Neural progenitor cell (in vitro differentiated cells): ENCODE results near the gene FGD6. TPM values are rescaled to one million over a fixed set of nuclear protein-coding genes. Genes with fewer than 3 reads are reported as not detected.

ENCODE experiments used
- DNase-seq: peaks from one replicate; pipeline ENCODE4 v3.0.0-alpha.2; 2016; ENCODE audit warnings: low spot score
- H2AFZ ChIP-seq: fragments of 200-600 bp; sonication (generic); replicated peaks from 2 replicates; pipeline ENCODE4 v1.6.1; 2016; ENCODE audit warnings: antibody characterized with exemption
- H3F3A ChIP-seq: fragments of 200-600 bp; sonication (generic); 2 replicates; pipeline ENCODE4 v1.6.1; 2016; ENCODE audit warnings: antibody characterized with exemption, low read depth
- H3K27ac ChIP-seq: fragments of 200-600 bp; sonication (generic); 2 replicates; pipeline ENCODE4 v1.5.1; 2016; ENCODE audit warnings: mild to moderate bottlenecking
- H3K27me3 ChIP-seq: fragments of 200-600 bp; sonication (generic); 2 replicates; pipeline ENCODE4 v1.6.1; 2016; ENCODE audit warnings: mild to moderate bottlenecking, moderate library complexity
- H3K36me3 ChIP-seq: fragments of 200-600 bp; sonication (generic); 2 replicates; pipeline ENCODE4 v1.5.1; 2016
- H3K4me1 ChIP-seq: fragments of 200-600 bp; sonication (generic); 2 replicates; pipeline ENCODE4 v1.6.1; 2016; ENCODE audit warnings: mixed run types
- H3K4me2 ChIP-seq: fragments of 200-600 bp; sonication (generic); 2 replicates; pipeline ENCODE4 v1.6.1; 2016
- H3K4me3 ChIP-seq: fragments of 200-600 bp; sonication (generic); 2 replicates; pipeline ENCODE4 v1.5.1; 2016
- H3K79me2 ChIP-seq: fragments of 200-600 bp; sonication (generic); 2 replicates; pipeline ENCODE4 v1.6.1; 2016; ENCODE audit warnings: low read depth
- H3K9ac ChIP-seq: fragments of 200-600 bp; sonication (generic); 2 replicates; pipeline ENCODE4 v1.6.1; 2016
- H3K9me3 ChIP-seq: fragments of 200-600 bp; sonication (generic); 2 replicates; pipeline ENCODE4 v1.5.1; 2016; ENCODE audit warnings: low read depth
- H4K20me1 ChIP-seq: fragments of 200-600 bp; sonication (generic); 2 replicates; pipeline ENCODE4 v1.6.1; 2016; ENCODE audit warnings: low read depth
- H3K27ac Mint-ChIP-seq: 3 replicates; pipeline ENCODE4 v1.8.0; 2021; ENCODE audit warnings: mixed read lengths
- H3K27me3 Mint-ChIP-seq: 2 replicates; pipeline ENCODE4 v1.8.0; 2022; ENCODE audit warnings: low read depth, mild to moderate bottlenecking, inconsistent platforms, moderate library complexity, mixed read lengths; ENCODE audit not compliant: insufficient read depth
- H3K36me3 Mint-ChIP-seq: 3 replicates; pipeline ENCODE4 v1.8.0; 2021; ENCODE audit warnings: mixed read lengths
- H3K4me1 Mint-ChIP-seq: 3 replicates; pipeline ENCODE4 v1.8.0; 2021; ENCODE audit warnings: mixed read lengths
- H3K4me3 Mint-ChIP-seq: 3 replicates; pipeline ENCODE4 v1.8.0; 2021; ENCODE audit warnings: mild to moderate bottlenecking, moderate library complexity, mixed read lengths
- H3K9me3 Mint-ChIP-seq: 3 replicates; pipeline ENCODE4 v1.8.0; 2020; ENCODE audit warnings: mixed read lengths
- CTCF ChIP-seq: fragments of 200-600 bp; sonication (generic); IDR thresholded peaks from 2 replicates; pipeline ENCODE4 v1.5.1; 2017; ENCODE audit warnings: antibody characterized with exemption, mild to moderate bottlenecking
- EZH2 ChIP-seq: fragments of 200-600 bp; sonication (generic); IDR thresholded peaks from 2 replicates; pipeline ENCODE4 v1.6.1; 2017; ENCODE audit warnings: antibody characterized with exemption, mild to moderate bottlenecking, moderate library complexity
- EZH2phosphoT487 ChIP-seq: fragments of 200-600 bp; sonication (generic); IDR thresholded peaks from 2 replicates; pipeline ENCODE4 v1.6.1; 2017; ENCODE audit warnings: antibody characterized with exemption
- total RNA-seq: library from RNA; depleted of rRNA; stranded (reverse); fragments of >200 nt; gene quantifications from 2 replicates; pipeline ENCODE4 v1.2.3, GENCODE V29; 2015; ENCODE audit warnings: low replicate concordance

The FGD6 gene
- total RNA-seq, 1 donor from 2014 or later = 32.0 TPM

- peak overlapping the region; percentile 94 for H2AFZ ChIP-seq
- no peak for DNase-seq
- Mint-ChIP-seq H3K27me3 (no peaks in the 10 kb centered on the region), H3K9me3 (peaks cover 3% of the 10 kb centered on the region), H3K4me1 (peaks cover 32% of the 10 kb centered on the region), H3K36me3 (peaks cover 11% of the 10 kb centered on the region), H3K27ac (peak overlapping the region; percentile 97), H3K4me3 (peak overlapping the region; percentile 97)
- peak overlapping the region; percentile 71 for H3K4me3 ChIP-seq
- no peaks in the 10 kb centered on the region for H3K36me3 ChIP-seq
- H4K20me1 ChIP-seq = peaks cover 24% of the 10 kb centered on the region
- peak overlapping the region; percentile 87 for H3K9ac ChIP-seq
- no peaks in the 10 kb centered on the region for H3K27me3 ChIP-seq
- TF ChIP-seq EZH2 = no peak
- TF ChIP-seq CTCF = no peak
- TF ChIP-seq EZH2phosphoT487 = no peak
- H3K4me1 ChIP-seq = peaks cover 40% of the 10 kb centered on the region
- H3K9me3 ChIP-seq = no peaks in the 10 kb centered on the region
- peak overlapping the region; percentile 99 for H3K27ac ChIP-seq
- H3K79me2 ChIP-seq = peaks cover 91% of the 10 kb centered on the region
- peaks cover 24% of the 10 kb centered on the region for H3F3A ChIP-seq
- peak overlapping the region; percentile 78 for H3K4me2 ChIP-seq
These were observed 423 bp downstream of the FGD6 start for GRCh38 chr12:95216711-95217376.

- Histone ChIP-seq H3K4me2 (peak overlapping the region; percentile 78), H3K79me2 (peaks cover 91% of the 10 kb centered on the region), H3F3A (peaks cover 24% of the 10 kb centered on the region), H3K27ac (peak overlapping the region; percentile 99), H3K36me3 (no peaks in the 10 kb centered on the region), H4K20me1 (peaks cover 21% of the 10 kb centered on the region), H3K9ac (peak overlapping the region; percentile 87), H3K4me3 (peak overlapping the region; percentile 71), H3K9me3 (no peaks in the 10 kb centered on the region), H3K27me3 (no peaks in the 10 kb centered on the region), H2AFZ (no peak overlapping the region), H3K4me1 (peaks cover 32% of the 10 kb centered on the region)
- Mint-ChIP-seq H3K4me1 (peaks cover 32% of the 10 kb centered on the region), H3K36me3 (peaks cover 9% of the 10 kb centered on the region), H3K9me3 (peaks cover under 1% of the 10 kb centered on the region), H3K27ac (peak overlapping the region; percentile 10), H3K27me3 (no peaks in the 10 kb centered on the region), H3K4me3 (peak overlapping the region; percentile 97)
- no peak for DNase-seq
- TF ChIP-seq CTCF (no peak), EZH2 (no peak), EZH2phosphoT487 (no peak)
These were observed 1.3 kb downstream of the FGD6 start for GRCh38 chr12:95215949-95216348.

DNA sequence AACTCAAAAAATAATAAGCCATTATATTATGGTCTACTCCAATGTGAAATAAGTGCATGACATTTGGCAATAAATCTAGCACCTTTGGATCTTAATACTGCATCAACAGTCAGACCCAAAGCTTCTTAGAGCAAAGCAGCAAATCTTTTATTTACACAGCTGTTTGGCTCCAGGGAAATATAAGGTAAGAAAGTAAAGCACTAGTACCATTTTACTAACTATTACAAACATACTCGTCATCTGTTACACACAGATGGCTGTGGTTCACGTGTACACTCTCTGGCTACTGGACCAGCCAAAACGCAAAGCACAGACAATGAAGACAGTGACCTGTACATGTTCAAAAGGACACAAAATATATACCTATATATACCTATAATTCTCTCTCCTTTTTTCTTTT, 2.8 kb downstream of the FGD6 start:
- Histone ChIP-seq H3F3A (peaks cover 24% of the 10 kb centered on the region), H3K27ac (no peak overlapping the region), H3K79me2 (peaks cover 91% of the 10 kb centered on the region), H3K4me2 (peak overlapping the region; percentile 19), H3K36me3 (no peaks in the 10 kb centered on the region), H3K9me3 (no peaks in the 10 kb centered on the region), H2AFZ (no peak overlapping the region), H3K9ac (no peak overlapping the region), H3K4me1 (peaks cover 27% of the 10 kb centered on the region), H3K27me3 (no peaks in the 10 kb centered on the region), H3K4me3 (no peak overlapping the region), H4K20me1 (peaks cover 19% of the 10 kb centered on the region)
- H3K36me3 Mint-ChIP-seq = peaks cover 2% of the 10 kb centered on the region
- DNase-seq = no peak
- H3K9me3 Mint-ChIP-seq = no peaks in the 10 kb centered on the region
- peaks cover 23% of the 10 kb centered on the region for H3K4me1 Mint-ChIP-seq
- H3K27ac Mint-ChIP-seq = no peak overlapping the region
- H3K4me3 Mint-ChIP-seq = no peak overlapping the region
- H3K27me3 Mint-ChIP-seq = no peaks in the 10 kb centered on the region
- TF ChIP-seq EZH2phosphoT487 (no peak), CTCF (no peak), EZH2 (no peak)
